GM18499 (cell line): ENCODE results near the gene ADARB2.

Experiments
- ATAC-seq: cut with Tn5 transposase; IDR thresholded peaks from one replicate; pipeline ENCODE4 v1.9.1; 2021; ENCODE audit warnings: moderate number of reproducible peaks; ENCODE audit not compliant: insufficient read depth, unreplicated experiment

ADARB2 gene

DNA sequence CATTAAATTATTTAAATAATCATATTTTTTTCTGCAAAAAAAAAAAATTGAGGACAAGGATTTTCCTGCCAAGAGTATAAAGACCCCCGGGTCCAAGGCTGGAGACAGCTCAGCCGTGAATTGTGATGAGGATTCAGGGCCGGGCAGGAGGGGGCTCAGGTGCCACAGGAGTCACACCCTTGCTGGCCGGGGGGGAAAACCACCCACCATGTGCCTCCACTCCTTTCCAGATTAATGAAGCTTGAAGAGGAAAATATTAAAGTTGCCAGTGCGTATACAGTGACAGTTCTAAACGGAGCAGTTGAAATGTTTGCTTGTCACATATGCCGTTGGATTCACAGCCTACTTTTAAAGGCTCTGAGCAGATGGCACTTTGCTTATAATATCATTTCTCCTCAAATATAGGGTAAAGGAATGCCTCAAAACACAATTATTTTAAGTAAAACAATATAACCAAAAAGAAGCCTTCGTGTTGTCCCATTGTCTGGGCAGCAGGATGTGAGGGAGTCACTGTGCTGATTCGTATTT is 49.6 kb downstream of the ADARB2 start:
- no peak for ATAC-seq

DNA sequence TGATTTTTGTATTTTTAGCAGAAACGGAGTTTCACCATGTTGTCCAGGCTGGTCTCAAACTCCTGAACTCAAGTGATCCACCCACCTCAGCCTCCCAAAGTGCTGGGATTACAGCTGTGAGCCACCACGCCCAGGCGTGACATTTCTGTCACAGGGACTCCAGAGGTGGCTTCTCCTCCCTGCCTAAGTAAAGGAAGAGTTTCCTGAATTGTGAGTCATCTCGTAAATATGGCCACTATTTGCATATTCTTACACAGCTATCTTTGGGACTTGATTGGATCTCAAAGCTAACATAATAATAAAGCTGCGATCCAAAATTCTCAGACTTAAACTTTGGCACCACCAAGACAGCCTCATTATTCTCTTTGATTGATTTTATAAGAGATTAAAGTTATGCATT is 50.1 kb downstream of the ADARB2 start:
- no peak for ATAC-seq

DNA sequence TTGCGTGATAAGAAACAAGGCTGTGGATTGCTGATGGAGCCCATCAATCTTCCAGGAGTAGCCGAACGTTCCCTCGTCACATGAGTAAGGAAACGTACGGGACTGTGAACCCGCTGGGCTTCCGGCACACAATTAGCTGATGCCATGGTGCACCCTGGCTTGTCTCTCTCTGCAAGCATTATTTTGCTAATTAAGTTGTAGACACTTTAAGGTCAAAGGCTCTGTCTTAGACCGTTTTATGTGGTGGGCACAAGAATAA is 50.9 kb downstream of the ADARB2 start:
- no peak for ATAC-seq

DNA sequence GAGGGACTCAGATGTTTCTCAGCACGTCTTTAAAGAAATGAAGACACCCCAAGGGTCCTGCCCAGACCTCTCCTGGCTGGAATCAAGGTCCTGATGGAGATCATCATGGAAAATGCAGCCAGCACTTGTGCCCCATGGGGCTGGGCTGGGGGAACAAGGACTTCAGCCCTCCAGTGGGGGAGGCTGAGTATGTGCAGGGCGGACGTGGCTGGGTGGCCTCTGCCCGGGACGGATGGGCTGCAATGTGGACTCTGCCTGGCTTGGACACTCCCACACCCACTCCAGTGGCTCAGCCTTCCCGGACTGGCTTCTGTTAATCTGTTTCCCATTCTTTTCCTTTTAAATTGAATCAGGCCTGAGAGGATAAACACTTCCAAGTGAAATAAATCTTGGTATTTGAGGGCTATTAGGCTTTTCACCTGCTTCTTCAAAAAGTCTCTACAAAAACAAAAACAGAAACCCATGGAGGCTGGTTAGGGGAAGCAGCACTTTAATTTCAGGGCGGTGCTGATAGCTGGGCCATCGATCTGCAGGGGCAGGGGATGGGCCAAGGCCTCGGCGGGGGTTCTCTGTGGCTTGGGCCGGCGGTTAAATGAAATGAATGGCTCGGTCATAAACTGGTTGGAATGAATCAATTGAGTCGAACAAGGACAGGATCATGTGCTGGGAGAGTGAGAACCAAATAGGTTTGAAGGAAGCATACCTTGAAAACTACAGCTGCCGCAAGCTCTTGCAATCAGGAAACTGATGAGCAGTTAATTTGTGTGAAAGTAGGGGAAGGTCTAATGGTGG is 51.4 kb downstream of the ADARB2 start:
- ATAC-seq, result no peak

DNA sequence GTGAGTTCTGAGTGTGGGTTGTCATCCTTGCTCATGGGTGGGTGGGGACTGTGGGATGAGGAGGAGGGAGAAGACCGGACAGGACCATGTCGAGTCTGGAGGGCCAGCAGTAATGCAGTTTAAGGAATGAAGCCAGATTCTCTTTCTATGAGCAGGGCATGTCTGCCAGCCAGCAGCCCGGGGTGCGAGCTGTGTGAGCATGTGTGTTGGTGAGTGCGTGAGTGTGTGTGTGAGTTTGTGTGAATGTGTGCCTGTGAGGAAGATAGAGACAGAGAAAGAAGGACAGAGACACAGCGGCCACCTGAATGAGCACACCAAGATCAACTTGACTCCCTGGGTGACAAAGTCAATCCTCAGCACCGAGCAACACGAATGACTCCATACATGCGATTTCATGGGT is 52.3 kb downstream of the ADARB2 start:
- no peak for ATAC-seq

DNA sequence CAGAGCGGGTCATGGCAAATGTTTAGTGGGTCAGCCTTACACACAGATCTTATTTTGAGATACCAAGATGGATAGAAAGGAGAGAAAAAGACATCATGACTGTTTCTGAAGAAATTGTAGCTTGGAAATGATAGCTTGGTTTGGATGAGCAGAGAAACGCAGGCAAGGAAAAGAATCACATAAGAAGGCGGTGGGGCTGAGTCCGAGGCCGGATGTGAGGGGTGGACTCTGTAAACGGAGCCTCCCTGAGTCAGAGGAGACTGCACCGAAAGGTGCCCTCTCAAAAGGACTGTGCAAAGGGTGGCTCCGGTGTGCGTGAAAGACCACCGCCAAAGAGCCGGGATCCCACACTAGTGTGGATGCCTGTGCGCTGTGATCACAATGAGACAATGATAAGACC is 53.7 kb downstream of the ADARB2 start:
- no peak for ATAC-seq

DNA sequence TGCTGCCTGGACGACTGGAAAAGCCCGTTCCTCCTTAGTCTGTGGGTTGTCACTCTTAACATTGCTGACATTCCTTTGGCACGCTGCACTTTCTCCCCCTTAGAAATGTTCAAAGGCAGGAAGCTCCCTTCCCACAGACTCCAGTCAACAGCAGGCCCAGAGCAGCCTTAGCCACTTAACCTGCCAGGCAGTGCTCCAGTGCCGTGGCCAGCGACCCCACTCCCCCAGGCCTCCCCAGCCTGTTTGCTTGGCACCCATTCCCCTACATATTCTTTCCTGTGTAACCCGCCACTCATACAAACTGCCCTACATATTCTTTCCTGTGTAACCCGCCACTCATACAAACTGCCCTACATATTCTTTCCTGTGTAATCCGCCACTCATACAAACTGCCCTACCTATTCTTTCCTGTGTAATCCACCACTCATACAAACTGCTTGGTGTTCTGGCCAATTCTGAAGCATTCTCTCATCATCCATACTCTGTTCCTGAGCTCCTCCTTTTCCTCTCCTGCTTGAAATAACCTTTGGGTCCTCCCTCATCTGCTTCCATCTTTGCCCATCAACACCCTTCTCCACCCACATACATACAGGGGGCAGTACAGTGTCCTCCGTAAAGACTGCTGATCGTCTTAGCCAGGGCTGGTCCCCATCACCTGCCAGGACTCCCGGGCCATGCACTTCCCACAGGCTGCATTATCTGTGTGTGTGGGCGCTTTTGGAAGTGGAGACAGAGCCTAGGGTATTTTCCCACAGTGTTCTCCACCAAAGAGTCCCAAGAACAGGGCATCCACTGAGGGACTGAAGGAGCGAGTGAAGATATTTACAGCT is 57.3 kb downstream of the ADARB2 start:
- ATAC-seq, result no peak

DNA sequence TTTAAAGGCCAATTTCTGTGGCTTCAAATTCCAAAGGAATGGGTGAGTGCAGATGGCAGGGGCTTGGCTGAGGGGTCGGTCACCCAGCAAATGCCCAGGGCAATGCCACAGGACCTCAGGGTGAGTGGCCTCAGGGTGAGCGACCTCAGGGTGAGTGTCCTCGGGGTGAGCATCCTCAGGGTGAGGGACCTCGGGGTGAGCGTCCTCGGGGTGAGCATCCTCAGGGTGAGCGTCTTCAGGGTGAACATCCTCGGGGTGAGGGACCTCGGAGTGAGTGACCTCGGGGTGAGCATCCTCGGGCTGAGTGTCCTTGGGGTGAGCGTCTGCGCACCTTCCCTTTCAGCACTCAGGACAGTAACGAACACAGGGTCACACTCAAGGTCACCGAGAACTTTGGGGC is 59.2 kb downstream of the ADARB2 start:
- ATAC-seq, result no peak

DNA sequence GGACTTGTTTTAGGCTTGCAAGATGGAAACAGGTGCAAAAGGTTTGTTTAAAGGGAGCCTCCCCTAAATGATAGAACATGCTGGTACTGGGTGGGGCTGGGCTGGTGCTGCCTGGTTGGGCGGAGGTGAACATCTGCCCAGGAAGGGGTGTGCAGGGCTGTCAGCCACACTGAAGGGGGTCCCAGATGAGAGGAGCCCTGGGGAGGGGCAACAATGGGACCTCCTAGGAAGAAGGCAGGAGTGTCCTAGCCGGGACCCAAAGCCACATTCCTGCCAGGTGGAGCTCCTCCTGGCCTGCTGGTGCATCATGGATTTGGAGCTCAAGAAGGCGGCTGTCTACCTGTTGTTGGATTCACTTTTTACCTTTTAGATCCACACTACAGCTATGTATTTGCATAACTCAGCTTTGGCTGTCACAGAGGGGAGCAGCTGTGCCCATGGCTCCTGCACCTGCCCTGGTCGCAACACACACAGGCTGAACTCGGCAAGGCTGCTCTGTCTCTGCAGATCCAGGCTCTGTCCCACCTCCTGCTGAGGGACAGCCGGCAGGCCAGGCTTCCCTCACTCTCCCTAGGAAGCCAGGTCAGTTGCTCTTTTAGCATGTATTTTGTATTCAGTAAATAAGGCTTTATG is 59.9 kb downstream of the ADARB2 start:
- no peak for ATAC-seq

DNA sequence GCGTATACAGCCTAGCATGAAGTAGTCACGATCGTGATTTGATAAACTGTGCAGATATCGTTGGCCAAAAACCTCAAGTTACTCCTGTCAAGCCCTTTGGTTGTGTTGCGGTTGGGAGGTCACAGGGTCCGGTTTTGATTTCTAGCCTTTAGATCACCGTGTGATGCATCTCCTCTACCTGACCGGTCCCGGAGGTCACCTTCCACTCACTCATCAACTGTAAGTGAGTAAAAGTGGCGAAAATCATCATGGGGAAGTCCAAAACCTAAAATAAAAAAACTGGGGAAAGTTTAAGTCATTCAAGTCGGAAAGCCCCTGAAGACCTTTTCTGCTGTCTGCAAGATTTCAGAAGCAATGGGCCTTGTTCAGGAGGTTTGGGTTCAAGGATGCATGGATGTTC is 62.8 kb downstream of the ADARB2 start:
- ATAC-seq, result no peak

DNA sequence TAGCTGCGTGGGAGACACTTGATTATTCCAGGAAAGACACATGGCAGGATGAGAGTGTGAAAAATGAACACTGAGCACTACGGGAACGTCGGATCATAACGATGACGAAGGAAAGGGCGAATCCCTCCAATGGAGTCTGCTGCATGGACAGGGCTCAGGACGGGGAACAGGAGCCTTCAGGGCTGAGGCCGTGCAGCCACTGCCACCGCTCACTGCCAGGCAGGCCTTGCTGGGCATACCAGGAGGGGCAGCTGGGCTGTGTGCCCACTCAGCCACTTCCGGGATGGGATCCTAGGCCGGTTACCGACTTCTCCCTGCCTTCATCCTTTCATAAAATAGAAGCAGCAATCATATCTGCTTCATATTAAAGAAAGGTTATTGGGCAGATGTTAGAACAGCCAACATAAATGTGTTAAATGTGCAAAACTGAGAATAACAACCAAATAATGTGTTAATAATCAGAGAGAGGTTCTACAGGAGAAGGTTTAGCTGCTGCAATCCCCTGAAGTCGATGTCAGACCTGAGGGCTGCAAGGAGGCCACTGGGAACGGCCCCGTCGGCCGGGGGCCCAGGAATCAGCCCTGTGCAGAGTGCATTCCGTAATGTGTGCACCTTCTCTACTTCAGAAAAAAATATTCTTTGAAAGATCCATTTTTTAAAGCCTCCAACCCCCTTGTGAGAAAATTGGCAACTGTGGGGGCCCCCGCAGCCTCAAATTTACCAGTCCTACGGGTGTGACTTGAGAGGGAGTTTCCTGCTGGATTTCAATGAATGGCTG is 63.6 kb downstream of the ADARB2 start:
- no peak for ATAC-seq

DNA sequence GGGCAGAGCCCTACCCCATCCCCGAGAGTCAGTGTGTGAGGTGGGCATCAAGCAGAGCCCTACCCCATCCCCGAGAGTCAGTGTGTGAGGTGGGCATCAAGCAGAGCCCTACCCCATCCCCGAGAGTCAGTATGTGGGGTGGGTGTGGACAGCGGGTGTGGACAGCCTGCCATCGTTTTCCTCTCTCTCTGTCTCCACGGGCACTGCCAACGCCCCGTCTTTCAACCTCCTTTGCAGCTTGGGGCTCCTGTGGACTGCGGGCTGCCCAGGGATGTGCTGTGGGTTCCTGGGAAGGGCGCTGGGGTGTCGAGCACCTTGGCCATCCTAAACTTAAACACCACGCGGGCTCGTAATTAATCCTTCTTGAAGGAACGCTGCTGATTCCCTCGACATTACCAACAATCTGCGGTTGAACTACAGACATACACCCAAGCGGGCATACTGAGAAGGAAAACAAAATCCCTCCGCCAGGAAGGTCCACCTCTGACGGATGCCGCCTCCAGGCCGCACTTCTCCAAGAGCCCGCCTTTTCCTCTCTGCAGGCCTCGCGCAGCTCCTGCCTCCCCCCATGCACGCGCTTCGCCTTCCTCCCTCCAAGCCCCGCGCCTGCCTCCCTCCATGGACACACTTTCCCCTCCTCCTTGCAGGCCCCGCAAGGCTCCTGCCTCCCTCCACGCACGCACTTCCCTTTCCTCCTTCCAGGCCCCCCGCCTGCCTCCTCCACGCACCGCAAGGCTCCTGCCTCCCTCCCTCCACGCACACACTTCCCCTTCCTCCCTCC is 65.1 kb downstream of the ADARB2 start:
- no peak for ATAC-seq

DNA sequence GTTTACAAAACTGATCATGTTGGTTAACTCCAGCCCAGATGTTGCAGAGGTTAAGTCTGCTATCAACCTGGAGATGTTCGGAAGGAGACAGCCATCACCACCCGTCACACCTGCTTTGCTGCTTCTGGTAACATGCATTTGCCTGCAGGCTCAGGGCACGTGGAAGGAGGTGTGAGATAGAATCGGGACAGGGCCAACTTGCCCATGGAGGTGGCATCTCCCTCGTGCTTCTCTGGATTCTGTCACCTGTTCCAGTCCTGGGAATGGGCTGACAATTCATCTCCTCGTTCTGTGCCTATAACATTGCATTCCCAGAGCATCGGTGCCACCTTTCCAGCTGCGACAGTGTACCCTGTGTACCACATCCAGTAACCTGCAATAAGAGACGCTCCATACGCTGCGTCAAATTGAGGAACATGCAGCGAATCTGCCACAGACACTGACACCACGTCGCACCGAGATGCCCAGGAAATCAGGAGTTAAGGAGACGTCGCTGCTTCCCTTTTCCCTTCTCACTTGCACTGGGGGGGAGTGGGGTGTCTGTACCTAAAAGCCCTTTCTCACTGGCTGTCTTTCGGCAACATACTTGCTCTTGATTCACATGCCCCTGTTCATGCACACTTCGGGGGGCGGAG is 65.8 kb downstream of the ADARB2 start:
- no peak for ATAC-seq

DNA sequence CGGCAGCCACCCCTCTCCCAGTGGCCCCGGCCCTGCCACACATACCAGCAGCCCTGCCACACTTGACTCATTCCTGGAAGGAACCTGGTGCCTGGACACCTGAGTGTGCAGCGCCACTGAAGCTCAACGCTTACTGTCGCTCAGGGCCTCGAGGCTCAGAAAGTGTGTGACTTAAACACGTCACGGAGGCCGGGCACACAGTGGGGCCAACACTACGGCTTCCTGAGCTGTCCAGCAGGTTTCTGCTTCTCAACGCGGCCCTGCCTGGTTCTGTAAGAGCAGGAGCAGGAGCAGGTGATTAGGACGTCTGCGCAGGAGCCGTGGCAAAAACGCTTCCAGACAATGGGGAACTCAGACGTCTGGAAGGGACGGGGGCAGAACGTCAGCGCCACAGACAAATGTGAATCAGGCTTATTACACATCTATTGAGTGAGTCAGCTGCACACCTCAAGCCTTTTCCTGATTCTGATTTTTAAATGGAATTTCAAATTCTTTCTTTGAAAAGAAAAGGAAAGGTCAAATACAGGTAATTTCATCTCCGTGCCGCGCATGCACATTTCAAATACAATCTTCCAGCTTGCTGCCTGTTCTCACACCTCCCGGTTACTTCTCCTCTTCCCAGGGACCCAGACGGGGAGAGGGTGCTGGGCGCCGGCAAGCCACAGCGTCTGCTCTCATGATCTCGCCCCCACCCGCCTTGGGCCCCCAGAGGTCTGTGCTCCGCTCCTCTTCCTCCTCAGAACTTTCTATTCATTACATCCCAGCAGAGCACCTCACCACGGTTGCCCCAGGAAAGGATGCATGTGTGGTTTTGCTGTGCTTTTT is 66.6 kb downstream of the ADARB2 start:
- ATAC-seq, result no peak

DNA sequence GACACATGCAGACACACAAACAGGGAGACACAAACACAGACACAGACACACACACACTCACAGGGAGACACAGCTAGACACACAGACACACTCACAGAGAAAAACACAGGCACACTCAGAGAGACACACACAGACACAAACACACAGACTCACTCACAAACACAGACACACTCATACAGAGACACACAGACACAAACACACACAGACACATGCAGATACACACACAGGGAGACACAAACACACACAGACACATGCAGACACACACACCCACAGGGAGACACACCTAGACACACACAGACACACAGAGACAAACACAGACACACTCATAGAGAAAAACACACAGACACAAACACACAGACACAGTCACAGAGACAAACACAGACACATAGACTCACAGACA is 67.9 kb downstream of the ADARB2 start:
- no peak for ATAC-seq

DNA sequence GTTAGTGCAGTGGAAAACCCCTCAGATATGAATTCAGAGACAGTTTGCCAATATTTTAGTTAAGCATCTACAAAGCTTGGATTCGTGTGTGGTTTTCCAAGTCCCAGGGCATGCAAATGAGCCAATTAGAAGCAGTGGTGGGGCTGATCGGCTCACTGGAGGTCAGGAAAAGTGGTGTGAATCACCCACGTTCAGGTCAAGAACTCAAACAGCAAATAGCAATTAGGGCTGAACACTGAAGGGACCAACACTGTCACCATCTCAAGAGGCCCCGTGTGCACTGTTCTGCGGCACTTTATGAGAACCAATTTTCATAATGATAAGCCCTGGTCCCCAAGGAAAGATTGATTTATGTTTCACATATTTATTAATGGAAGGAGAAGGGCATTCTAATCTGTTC is 68.9 kb downstream of the ADARB2 start:
- no peak for ATAC-seq

DNA sequence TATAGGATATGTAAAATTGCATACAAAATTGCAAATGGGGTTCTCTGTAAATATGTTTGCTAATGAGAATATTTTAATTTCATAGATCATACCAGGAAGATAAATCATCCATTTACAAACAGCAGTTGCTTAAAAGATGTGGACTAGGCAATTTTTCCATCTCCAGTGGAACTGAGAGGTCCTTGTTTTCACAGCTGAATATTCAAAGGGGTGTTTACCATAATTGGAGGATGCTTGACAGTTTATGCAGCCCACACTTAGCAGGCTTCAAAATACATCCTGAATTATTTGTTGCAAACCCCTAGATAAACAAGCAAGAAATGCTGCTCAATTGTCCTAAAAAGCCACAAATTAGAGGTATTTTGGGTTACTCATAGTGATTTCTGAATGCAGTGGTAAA is 69.9 kb downstream of the ADARB2 start:
- no peak for ATAC-seq

DNA sequence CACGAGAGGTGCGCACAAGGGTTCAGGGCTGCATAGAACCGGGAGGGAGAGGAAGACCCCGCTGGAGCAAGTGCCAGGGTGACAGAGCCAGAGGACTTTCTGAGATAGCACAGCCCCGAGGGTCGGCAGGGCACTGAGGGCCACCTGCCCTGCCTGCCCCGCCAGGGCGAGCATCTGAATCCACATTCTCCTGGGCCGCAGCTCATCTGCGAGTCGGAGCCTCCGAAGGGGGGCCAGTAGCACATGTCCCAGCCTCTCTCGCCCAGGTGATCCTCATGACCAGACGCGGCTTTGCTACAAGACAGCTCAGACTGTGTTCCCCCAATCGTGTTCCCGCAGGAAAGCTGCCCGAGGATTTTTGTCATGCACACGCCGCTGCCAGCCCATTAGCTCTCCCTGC is 71.2 kb downstream of the ADARB2 start:
- ATAC-seq, result no peak

DNA sequence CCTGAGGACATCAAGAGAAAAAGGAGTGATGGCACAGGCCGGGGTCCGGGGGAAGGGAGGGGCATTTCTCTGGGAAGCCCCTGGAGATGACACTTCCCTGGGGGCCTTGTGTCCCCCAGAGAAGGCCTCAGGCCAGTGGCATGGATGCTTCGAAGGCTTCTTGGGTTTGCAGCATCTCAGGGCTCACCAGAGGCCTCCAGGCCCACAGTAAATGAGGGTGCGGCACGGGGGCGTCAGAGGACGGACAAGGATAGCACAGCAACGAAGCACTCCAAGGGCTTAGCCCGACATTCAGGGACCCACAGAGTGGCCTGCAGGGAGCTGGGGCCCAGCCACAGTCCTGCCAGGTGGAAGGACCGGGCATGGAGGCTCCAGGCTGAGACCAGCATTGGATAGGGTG is 71.6 kb downstream of the ADARB2 start:
- no peak for ATAC-seq
